Amygdala (tissue), 56 donors: ENCODE data around the gene ROCK2.

Experiments
- DNase-seq, 56 donors: peaks; one replicate each; lab custom pipeline; 2025; lab: John Stamatoyannopoulos, UW

Gene ROCK2

DNA sequence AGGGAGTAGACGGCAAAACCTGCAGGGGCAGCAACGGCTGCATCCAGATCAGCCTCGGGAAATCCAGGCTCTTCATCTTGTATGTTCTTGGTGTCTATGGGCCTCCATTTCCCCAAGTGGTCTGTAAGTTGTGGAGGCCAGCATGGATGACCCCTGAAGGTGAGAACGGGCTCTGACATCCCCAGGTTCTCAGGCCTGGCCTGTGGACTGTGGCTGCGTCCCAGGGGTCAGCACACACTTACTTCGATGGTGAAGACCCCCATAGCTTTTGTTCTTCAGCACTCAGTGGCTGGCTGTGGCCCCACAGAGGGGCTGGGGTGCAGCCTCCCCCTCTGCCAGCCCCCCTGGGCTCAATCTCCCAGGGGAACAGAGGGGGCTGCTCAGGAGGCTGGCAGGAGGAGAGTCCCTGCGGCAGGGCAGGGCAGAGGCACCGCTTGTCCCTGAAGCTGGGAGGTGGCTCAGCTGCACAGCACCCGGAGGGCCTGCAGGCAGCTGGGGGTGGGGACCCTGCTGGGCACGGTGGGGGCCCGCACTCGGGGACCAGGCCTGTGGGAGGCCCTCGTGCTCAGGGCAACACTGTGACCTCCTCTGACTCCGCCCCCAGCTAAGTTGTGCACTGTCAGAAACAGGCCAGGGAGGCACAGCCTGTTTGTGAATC lies 185.4 kb downstream of the ROCK2 start:
- no peak for DNase-seq

DNA sequence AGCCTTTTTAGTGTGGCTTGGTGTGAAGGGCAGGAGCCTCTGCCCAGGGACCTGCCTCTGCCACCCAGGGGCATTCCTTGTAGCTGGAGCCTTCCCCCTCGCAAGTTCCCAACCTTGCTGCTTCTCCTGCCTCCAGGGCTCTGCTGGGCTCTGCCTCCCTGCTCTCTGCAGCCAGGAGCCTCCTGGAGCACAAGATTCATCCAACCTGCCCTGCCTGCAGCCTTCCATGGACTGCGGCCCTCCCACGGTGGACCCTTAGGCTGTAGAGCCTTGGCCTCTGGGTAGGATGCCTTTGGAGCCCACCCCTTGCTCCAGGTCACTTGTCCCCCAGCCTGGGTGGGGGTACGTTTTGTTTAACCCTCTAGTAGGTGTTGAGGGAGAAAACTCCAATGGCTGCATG lies 186.7 kb downstream of the ROCK2 start:
- no peak for DNase-seq

DNA sequence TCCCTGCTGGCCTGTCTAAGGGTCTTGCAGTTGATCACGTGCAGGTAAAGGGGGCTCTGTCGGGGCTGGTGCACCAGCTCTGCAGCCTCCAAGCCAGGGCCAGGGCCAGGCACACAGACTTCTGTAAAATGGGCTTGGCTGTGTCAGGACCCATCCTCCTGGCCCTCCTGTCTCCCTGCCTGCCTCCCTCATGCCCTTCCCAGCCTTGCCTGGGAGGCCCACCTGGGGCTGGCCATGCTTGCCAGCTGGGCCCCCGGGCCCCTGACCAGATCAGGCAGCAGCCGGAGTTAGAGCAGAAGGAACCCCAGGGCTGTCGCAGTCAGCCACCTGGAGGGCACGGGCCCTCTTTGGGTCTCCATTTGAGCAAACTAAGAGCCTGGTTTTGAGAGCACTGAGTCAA lies 187.1 kb downstream of the ROCK2 start:
- no peak for DNase-seq

DNA sequence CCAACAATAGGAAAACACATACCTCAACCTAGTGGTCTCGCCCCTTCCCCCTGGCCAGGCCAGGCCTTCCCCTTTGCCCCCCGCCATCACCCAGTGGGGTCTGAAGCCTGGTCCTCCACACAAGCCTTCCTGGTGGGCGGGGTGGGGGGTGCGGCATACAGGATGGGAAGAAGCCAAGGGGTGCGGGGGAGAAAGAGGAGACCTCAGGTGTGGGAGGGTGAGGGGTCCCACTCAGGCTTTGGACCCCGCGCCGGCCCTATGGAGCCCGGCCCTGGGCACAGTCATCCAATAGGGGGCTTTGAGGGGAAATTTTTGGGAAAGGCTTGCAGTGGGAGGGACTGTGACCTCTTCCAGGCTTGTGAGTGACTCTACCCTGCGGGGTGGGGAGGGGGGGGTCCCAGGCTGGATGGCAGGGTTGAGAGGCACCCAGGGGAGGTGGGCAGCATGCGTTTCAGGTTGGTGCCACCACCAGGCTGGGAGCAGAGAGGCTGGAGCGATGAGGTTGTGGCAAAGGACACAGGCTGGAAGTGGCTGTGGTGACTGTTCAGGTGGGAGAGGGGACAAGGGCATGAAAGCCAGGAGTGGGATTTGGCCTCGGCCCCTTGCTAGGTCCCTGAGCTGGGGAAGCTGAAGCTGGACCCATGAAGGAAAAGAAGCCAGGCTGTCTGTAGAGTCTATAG lies 187.9 kb downstream of the ROCK2 start:
- DNase-seq, result no peak

DNA sequence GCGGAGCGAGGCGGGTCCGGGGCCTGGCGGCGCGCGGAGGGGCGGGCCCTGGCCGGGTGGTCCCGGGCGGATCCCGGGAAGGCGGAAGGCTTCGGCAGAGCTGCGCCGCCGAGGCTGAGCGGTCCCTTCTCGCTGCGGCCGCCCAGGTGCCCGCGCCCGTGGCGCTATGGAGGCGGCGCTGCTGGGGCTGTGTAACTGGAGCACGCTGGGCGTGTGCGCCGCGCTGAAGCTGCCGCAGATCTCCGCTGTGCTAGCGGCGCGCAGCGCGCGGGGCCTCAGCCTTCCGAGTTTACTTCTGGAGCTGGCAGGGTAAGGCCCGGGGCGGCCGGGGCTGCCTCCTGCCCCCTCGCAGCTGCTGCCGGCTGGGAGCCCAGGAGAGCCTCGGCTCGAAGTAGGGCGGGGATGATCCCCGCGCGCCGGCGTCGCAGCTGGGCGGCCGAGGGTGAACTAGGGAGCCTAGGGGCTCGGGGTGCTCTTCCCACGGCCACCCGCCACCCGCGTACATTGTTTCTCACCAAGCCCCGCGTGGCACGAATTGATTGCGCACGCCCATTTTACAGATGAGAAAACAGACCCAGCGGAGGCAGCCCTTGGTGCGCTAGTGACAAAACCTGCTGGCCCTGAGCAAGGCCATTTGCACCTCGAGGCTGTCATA lies 188.9 kb downstream of the ROCK2 start, which contains the start of gene SLC66A3:
SLC66A3 (plus strand) TSS at position 87 of the 655 bp plus-strand sequence; CDS start at position 167, 80 bp downstream.
- DNase-seq, result peak in 8 of 56 donors; percentile 59 to 98 (median 86)

DNA sequence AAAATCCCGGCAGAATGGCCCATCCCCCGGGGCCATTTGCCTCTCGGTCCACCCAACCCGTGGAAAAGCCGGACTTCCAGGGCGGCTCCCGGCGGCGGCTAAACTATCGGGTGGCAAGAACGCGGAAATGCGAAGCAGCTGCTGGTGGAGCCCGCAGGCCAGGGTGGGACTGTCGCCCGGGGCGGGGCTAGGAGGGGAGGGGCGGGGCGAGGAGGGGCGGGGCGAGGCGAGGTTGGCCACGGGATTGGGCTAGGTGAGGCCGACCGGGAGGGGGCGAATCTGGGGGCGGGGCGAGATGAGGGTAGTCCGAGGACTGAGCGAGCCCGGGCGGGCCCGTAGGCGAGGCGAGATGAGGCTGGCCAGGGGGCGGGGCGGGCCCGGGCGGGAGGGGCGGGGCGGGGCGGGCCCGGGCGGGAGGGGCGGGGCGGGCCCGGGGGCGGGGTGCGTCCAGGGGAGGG lies 189.5 kb downstream of the ROCK2 start:
- peak; percentile 34 to 98 (median 90) for DNase-seq

DNA sequence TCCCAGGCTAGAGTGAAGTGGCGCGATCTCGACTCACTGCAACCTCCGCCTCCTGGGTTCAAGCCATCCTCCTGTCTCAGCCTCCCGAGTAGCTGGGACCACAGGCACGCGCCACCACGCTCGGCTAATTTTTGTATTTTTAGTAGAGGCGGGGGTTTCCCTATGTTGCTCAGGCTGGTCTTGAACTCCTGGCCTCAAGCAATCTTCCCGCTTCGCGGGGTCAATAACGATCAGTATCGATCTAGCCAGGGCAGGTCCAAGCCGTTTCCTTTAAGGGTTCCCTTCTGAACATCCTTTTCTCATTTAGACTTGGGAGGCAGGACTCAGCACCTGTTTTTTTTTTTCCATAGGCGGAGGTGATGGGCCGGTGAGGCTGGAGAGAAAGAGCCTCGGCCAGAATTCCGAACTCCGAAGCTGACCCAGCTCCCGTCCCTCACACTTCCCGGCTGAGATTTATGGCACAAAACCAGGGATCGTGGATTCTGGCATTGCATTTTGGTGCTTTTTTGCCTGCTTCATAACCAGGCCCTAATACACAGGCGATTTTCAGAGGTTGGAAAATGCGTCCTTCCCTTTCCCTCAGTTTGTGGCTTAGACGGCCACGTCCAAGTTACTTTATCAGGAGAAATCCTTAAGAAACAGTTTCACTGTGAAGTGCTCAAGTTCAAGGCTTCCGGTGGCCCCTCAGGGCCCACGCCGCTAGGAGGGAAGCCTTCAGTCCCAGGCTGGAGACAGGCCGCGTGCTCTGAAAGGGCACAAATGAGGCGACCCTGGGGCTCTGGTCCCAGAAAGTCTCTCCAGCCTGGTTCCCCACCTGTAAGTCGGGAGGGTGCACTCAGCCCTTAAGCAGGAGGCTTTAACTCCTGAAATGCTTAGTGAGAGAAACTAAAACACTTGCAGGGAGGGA lies 190.2 kb downstream of the ROCK2 start:
- DNase-seq, result peak in 6 of 56 donors; percentile 20 to 62 (median 48)

DNA sequence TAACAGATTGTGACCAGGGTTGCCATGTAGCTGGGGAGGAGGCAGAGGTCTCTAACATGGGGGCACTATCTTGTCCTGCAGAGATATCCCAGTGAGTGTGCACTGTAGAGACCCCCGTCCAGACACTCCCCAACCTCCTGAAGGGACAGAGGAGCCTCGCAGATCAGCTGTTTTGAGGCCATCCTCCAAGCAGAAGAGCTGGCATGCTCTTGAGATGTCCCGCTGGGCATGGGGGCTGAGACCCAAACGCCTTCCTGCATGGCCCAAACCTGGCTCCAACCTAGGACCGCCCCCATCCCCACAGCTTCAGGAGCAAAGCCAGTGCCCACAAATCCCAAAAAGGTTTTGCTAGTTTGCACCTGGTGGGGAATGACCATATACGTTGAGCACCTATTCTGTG lies 191.8 kb downstream of the ROCK2 start:
- no peak for DNase-seq

DNA sequence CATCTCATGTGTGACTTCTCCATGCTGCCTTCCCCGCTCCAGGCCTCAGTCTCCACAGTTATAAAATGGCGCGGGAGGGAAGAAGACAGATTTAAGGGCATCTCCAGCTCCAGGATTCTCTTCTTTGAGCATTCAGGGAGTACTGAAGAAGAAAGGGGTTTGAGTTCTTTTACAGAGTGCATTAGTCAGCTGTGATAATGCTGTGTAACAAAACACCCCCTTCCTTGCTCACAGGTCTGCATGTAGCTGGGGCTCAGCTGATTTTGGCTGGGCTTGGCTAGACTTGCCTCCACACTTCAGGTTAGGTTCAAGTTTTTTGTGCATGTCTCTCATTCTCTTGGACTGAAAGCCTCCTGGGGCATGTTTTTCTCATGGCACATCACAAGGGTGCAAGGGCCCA lies 197.2 kb downstream of the ROCK2 start:
- no peak for DNase-seq

DNA sequence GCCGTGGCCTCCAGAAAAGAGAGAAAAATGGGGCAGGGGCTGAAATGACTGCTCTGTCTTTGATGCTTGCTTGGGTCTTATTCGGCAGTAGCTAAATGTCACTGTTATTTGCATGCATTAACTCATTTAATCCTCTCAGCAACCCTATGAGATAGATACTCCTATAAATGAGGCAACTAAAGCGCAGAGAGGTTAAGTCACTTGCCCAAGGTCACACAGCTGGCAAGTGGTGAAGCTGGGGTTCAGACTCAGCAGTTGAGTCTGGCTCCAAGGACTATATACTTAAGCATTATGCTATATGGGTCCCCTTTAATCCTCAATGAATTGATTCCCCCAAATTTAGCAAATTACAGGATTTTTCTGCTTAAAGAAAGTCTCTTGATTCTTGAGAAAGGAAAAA lies 198.4 kb downstream of the ROCK2 start:
- no peak for DNase-seq

DNA sequence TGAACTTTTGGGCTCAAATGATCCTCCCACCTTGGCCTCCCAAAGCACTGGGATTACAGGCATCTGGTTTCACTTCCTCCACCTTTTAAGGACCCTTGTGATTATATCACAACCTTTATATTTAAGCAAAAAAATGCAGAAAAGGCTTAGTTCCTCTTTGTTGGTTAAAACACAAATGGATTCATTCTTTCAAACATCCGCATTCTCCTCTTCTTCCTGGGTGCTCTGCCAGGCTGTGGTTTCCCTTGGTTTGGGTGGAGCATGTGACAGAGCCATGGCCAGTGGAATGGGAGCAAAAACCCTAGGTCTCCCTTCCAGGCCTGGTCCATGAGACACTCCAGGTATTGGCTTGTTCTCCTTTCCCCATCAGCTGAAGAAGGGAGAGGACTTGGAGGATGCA lies 199.1 kb downstream of the ROCK2 start:
- DNase-seq, result no peak

DNA sequence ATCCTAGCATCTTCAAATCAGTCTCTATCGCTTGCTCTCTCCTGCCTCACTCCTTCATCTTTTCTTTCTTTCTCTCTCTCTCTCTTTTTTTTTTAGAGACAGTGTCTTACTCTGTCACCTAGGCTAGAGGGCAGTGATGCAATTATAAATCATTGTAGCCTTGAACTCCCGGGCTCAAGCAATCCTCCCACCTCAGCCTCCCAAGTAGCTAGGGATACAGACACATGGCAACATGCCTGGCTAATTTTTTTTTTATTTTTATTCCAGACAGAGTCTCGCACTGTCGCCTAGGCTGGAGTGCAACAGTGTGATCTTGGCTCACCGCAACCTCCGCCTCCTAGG lies 199.7 kb downstream of the ROCK2 start:
- DNase-seq, result no peak

DNA sequence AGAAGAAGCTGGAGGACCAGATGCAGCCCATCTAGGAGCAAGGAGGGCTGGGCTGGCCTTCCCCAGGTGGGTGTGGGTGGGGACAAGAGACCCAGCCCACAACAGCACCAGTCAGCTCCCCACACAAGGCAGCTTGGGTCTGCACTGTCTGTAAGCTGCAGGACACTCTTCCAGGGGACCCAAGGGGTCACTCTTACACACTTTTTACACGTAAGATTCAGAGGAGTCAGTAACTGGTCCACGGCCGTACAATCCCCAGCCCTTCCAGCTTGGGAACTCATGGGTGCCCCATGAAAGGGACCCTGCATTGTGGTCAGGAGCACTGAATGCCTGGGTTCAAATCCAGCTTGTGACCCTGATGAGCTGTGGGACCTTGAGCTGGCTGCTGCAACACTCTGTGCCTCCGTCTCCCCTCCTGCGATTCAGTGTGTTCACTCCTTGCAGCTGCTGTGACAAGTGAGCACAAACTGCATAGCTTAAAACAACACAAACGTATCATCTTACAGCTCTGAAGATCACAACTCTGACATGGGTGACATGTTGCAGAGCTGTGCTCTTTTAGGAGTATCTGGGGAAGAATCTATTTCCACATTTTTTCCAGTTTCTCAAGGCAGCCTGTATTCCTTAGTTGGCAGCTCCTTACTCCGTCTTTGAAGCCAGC lies 200.2 kb downstream of the ROCK2 start:
- no peak for DNase-seq

DNA sequence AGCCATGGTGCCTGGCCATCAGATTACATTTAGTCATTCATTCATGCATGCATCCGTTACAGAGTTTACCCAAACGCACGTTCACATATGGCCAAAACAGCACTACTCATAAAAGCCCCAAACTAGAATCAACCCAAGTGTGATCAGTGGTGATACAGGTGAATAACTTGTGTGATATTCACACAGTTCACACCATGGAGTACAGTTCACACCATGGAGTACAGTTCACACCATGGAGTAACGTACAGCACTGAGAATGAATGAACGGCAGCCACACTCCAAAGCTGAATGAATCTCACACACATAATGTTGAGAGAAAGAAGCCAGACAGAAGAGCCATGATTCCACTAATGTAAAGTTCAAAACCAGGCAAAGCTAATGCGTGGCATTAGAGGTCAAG lies 201.4 kb downstream of the ROCK2 start:
- no peak for DNase-seq

DNA sequence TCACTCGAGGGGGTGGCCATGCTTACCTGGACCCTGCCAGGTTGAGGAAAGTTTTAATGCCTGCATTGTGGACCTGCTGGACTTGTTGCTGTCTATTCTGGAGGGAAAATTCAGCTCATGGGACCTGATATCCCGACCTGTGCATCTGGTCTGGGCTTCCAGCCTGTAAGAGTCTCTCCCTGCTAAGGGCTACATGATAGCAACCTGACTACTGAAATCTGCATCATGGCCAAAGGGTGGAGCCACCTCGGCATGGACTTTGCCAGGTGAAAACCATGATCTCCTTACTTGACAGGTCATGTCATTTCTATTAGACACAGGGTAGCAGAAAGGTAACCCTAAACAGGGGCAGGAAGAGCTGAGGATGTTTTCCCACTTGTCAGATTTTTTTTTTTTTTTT lies 202.1 kb downstream of the ROCK2 start:
- DNase-seq, result no peak

DNA sequence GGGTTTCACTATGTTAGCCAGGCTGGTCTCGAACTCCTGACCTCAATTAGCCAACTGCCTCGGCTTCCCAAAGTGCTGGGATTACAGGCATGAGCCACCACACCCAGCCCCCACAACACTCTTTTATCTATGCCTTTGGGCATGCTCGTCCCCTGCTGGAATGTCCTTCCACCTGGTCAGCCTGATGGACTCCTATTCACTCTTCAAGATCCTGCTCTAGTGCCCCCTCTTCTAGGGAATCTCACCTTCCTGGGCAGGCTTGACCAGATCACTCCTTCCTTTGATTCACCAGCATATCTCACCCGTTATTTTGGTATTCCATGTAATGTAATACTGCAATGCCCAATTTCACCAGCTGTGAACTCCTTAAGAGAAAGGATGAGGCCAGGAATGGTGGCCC lies 203.1 kb downstream of the ROCK2 start:
- DNase-seq, result no peak

DNA sequence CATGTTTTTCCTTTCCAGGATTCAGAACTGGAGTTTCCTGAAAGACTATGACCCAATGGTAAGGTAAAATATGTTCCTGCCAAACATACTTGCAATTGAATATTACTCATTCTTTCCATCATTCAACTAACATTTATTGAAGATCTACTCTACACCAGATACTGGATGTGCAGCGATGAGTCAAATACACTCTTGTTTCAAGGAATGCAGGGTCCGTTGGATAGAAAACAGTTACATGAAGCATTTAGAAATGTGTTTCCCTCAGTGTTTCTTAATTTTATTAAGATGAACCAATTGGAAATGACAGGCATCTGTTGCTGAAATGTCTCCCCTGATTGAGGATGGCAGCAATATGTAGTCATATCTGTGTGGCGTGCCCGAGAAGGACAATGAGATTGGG lies 203.9 kb downstream of the ROCK2 start:
- DNase-seq, result no peak

DNA sequence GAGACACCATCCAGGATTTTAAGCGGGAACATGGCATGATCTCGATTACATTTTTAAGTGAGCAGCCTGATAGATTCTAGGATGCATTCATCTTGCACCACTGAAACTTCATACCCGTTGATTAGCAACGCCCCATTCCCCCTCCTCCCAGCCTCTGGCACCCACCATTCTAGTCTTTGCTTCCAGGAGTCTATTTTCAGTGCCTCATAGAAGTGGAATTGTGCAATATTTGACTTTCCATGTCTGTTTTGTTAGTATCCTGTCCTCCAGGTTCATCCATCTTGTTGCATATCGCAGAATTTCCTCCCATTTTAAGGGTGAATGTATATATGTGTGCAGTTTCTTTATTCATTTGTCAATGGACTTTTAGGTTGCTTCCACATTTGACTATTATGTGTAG lies 210.1 kb downstream of the ROCK2 start:
- no peak for DNase-seq

DNA sequence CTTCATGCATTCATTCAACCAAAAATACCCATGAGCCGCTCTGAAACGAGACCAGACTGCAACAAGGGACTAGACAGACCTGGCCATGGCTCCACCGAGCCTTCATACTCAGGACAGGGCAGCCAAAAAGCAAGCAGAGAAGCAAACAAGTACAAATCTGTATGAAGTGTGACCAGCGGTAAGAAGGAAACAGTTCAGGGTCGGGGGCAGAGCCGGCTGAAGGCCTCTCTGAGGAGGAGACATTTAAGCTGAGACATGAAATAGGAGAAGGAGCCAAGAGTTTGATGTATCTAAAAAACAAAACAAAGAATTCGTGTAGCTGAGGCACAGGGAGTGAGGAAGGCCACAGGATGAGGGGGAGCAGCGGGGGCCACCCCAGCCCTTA lies 210.5 kb downstream of the ROCK2 start:
- no peak for DNase-seq

DNA sequence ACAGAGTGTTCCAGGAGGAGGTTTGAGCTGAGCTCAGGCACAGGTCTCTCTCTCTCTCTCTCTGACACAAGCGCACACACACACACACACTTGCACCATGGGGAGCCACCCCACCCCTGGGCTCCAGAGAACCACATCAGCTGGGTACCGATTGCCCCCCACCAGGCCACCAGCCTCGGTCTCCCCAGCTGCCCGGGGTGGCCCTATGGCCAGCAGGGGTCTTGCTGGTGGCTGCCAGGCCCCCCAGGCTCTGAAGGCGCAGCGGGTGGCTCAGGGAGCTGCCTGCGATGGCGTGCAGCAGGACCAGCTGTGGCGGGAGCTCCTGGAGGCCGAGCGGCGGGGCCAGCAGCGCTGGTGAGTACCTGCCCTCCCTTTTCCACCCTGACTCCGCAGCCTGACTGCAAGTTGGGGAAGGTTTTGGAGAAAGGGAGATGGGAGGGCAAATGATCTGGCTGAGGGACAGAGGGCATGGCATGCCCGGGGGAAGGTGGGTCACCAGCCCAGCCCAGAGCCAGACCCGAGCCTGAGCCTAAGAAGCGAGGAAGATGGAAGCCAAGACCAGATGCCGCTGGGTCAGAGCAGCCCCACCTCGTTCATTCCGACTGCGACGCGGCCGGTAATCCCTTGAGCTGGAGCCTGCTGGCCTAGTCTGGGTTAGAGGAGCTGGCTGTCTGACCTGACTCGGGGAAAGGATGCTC lies 211.0 kb downstream of the ROCK2 start:
- DNase-seq, result no peak
